Head of caudate nucleus (tissue), 42 donors: ENCODE measurements around the gene UBE2V1.
"Not testable (repeated sequence)": the region's sequence is repeated elsewhere in the genome, so short reads cannot be mapped to it uniquely, and the experiment has no call there.

Experiments
- DNase-seq, 42 donors: peaks; one replicate each; pipeline versions ENCODE4 v3.0.0 to v3.0.0-alpha.2; 2020 to 2021; ENCODE audit warnings: mixed read lengths in 7 of 42
- intact Hi-C: fragments of 100-400 bp; cut with DNase I; formaldehyde crosslinking; loops from one replicate; pipeline ENCODE4 v1.15.0; 2022

The UBE2V1 gene

GRCh38 chr20:50140339-50140859, 27.4 kb upstream of the UBE2V1 start:
- intact Hi-C loops: no loop called here
- DNase-seq: peak in 18 of 42 donors; percentile 23 to 71 (median 50)

- intact Hi-C loops: no loop called here
- peak; percentile 66 to 96 (median 89) for DNase-seq
Measured at GRCh38 chr20:50138479-50139393, 25.8 kb upstream of the UBE2V1 start.

DNA sequence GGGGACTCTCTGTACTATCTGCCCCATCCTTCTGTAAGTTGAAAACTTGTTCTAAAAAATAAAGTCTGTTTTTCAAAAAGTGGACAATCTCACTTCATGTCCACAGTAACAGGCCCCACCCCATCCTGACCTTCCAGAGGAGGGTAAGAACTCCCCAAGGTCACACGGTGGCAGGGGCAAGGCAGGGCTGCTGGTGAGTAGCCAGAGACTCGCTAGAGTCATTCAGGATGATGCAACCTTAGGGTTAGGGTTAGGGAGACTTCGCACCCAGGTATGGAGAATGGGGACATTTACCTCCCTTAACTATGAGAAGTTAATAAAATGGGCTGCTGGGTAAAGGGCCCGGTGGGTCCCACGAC, 25.1 kb upstream of the UBE2V1 start:
- DNase-seq: no peak
- intact Hi-C loops: no loop called here

- peak in 14 of 42 donors; percentile 42 to 86 (median 60) for DNase-seq
- intact Hi-C loops: not testable (repeated sequence)
Measured at GRCh38 chr20:50137702-50138101, 24.8 kb upstream of the UBE2V1 start.

- no peak for DNase-seq
- intact Hi-C loops: no loop called here
Measured at GRCh38 chr20:50136822-50137599, 24.1 kb upstream of the UBE2V1 start.

DNA sequence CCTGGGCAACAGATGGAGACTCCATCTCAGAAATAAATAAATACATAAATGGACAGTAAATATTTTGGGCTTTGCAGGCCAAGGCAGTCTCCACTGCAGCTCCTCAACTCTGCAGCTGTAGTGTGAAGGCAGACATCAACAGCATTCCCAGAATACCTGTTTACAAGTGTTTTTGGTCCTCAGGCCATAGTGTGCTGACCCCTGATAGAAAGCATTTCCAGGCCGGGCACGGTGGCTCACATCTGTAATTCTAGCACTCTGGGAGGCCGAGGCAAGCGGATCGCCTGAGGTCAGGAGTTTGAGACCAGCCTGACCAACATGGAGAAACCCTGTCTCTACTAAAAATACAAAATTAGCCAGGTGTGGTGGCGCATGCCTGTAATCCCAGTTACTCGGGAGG, 22.2 kb upstream of the UBE2V1 start:
- intact Hi-C loops, DNase-seq: not testable (repeated sequence)

- intact Hi-C loops: no loop called here
- no peak for DNase-seq
Measured at GRCh38 chr20:50133474-50134217, 20.7 kb upstream of the UBE2V1 start.

GRCh38 chr20:50133041-50133440, 20.1 kb upstream of the UBE2V1 start:
- intact Hi-C loops: no loop called here
- no peak for DNase-seq

GRCh38 chr20:50130995-50131394, 18.0 kb upstream of the UBE2V1 start:
- intact Hi-C loops: no loop called here
- DNase-seq: no peak

GRCh38 chr20:50130356-50130723, 17.4 kb upstream of the UBE2V1 start:
- intact Hi-C loops: no loop called here
- no peak for DNase-seq

DNA sequence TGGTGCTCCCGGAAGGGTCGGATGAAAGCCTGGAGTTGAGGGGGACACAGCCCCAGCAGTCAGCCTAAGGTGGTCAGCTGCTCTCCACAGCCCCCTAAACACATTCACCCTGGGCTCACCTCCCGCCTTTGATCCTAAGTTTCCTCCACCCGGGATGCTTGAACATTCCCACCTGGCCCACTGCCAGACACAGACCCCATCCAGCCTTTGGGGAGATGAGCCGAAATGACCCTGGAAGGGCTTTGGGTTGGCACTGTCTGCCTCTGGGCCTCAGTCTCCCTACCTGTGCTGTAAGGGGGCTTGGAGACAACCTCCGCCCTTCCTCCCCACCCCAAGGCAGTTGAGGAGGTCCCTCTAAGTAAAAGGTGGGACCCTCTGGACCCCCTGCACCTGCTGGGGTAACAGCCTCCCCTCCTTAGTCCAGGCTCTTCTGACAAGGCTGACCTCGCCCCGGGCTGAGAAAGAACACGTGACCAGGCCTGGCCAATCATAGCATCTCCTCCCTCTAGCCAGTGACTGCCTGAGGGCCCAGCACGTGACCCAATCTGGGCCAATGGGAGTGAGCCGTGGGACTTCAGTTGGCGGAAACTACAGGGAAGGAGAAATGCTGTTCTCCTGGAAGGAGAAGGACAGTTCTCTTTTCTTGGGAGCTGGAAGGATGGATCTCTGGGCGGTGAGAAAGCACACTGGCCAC, 16.9 kb upstream of the UBE2V1 start:
- intact Hi-C loops: no loop called here
- no peak for DNase-seq

GRCh38 chr20:50128520-50128905, 15.6 kb upstream of the UBE2V1 start:
- intact Hi-C loops: no loop called here
- peak in 13 of 42 donors; percentile 24 to 83 (median 61) for DNase-seq

GRCh38 chr20:50127587-50128519, 14.9 kb upstream of the UBE2V1 start:
- peak in 1 of 42 donors; percentile 38 for DNase-seq
- intact Hi-C loops: no loop called here

DNA sequence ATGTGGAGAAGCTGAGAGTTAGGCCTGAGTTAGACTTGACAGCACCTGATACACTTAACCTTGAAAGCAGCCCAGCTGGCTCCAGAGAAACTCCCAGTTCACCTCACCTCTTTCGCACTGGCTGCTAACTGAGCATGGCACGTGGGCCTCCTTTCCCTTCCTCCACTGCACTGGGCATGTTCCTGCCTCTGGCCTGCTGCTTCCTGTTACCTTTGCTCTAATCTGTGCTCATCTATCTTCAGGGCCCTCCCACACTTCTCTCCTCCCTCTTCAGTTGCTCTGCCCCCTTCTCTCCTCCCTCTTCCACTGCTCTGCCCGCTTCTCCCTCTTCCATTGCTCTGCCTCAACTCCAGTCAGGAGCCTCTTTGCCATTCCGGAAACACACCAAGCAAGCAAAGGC, 13.7 kb upstream of the UBE2V1 start:
- intact Hi-C loops: no loop called here

GRCh38 chr20:50125279-50125678, 12.3 kb upstream of the UBE2V1 start:
- intact Hi-C loops: no loop called here
- no peak for DNase-seq

More for the DNA sequence above, 13.7 kb upstream of the UBE2V1 start:
- peak in 1 of 42 donors; percentile 37 for DNase-seq

DNA sequence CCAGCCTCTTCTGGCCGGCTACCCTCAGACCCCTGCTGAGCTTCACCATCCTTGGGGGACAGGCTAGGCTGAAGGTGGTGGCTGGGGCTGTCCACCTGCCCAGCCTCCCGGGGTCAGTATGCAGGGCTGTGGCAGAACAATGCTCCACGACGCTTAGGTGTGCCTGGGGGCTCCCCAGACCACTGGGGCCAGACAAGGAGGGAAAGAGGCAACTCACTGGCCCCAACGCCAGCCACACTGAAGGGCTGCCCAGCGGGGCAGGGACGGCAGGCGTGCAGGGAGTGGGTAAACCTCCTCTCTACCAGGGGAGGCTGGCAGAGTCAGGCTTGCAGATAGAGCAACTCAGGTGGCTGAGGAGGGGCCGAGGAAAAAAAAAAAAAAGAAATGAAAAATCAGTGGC, 11.5 kb upstream of the UBE2V1 start:
- intact Hi-C loops: no loop called here
- no peak for DNase-seq

GRCh38 chr20:50123418-50123817, 10.5 kb upstream of the UBE2V1 start:
- DNase-seq: peak in 1 of 42 donors; percentile 12
- intact Hi-C loops: no loop called here

GRCh38 chr20:50122763-50123162, 9.8 kb upstream of the UBE2V1 start:
- intact Hi-C loops: no loop called here
- no peak for DNase-seq
